Activated CD4-positive, alpha-beta memory T cell treated with anti-CD3 and anti-CD28 coated beads for 36 hours (primary cell): ENCODE measurements around the gene MAP1B. TPM values are rescaled to one million over a fixed set of nuclear protein-coding genes. Genes with fewer than 3 reads are reported as not detected.

Source experiments
- CTCF ChIA-PET: fragments of 350-600 bp; sonication (Branson Sonifier 250); formaldehyde crosslinking; loops from one replicate; lab custom pipeline; 2021; ENCODE audit warnings: antibody characterized with exemption, inconsistent platforms; lab: Charles Lee
- POLR2A ChIA-PET: fragments of 350-600 bp; sonication (Branson Sonifier 250); formaldehyde crosslinking; loops from one replicate; lab custom pipeline; 2021; ENCODE audit warnings: antibody characterized with exemption; lab: Charles Lee
- DNase-seq: peaks from one replicate; pipeline ENCODE4 v3.0.0-alpha.2; 2020
- H3K27ac Mint-ChIP-seq: one replicate; pipeline ENCODE4 v1.8.0; 2021; ENCODE audit warnings: mixed read lengths
- H3K27me3 Mint-ChIP-seq: one replicate; pipeline ENCODE4 v1.8.0; 2021; ENCODE audit warnings: mixed read lengths
- H3K36me3 Mint-ChIP-seq: one replicate; pipeline ENCODE4 v1.8.0; 2021; ENCODE audit warnings: mixed read lengths
- H3K4me1 Mint-ChIP-seq: one replicate; pipeline ENCODE4 v1.8.0; 2021; ENCODE audit warnings: low read depth, mixed read lengths
- H3K4me3 Mint-ChIP-seq: one replicate; pipeline ENCODE4 v1.8.0; 2021; ENCODE audit warnings: mild to moderate bottlenecking, mixed read lengths
- H3K9me3 Mint-ChIP-seq: one replicate; pipeline ENCODE4 v1.8.0; 2021; ENCODE audit warnings: mixed read lengths
- intact Hi-C: fragments of 100-400 bp; cut with micrococcal nuclease; formaldehyde crosslinking; loops from one replicate; pipeline ENCODE4 v1.15.1; 2023
- total RNA-seq, 2 experiments: library from RNA; stranded (reverse); gene quantifications; one replicate each; pipeline ENCODE4 v1.2.3, GENCODE V29; 2021

MAP1B gene
- total RNA-seq, 2 experiments from 2014 or later: 0.51 to 0.78 TPM

GRCh38 chr5:72141440-72142355 lies 34.4 kb downstream of the MAP1B start:
- peaks cover 16% of the 10 kb centered on the region for H3K4me1 Mint-ChIP-seq
- H3K36me3 Mint-ChIP-seq: no peaks in the 10 kb centered on the region
- H3K9me3 Mint-ChIP-seq: no peaks in the 10 kb centered on the region
- DNase-seq: no peak
- CTCF ChIA-PET: no interaction called here
- intact Hi-C loops: no loop called here
- H3K27ac Mint-ChIP-seq: no peak overlapping the region
- no peak overlapping the region for H3K4me3 Mint-ChIP-seq
- POLR2A ChIA-PET: no interaction called here
- peaks cover 35% of the 10 kb centered on the region for H3K27me3 Mint-ChIP-seq

GRCh38 chr5:72144762-72145161 lies 37.5 kb downstream of the MAP1B start:
- Mint-ChIP-seq H3K27me3 (peaks cover 34% of the 10 kb centered on the region), H3K4me1 (no peaks in the 10 kb centered on the region), H3K27ac (no peak overlapping the region), H3K4me3 (no peak overlapping the region), H3K9me3 (no peaks in the 10 kb centered on the region), H3K36me3 (no peaks in the 10 kb centered on the region)
- ChIA-PET POLR2A (no interaction called here), CTCF (interaction anchor here (0.9 kb wide), 1 partner anchor 157 kb away, joined by 3 read pairs; no protein-coding TSS in a partner anchor)
- no peak for DNase-seq
- intact Hi-C loops: no loop called here

GRCh38 chr5:72145348-72145747 lies 38.1 kb downstream of the MAP1B start:
- Mint-ChIP-seq H3K36me3 (no peaks in the 10 kb centered on the region), H3K4me1 (no peaks in the 10 kb centered on the region), H3K9me3 (no peaks in the 10 kb centered on the region), H3K4me3 (no peak overlapping the region), H3K27me3 (peaks cover 33% of the 10 kb centered on the region), H3K27ac (no peak overlapping the region)
- CTCF ChIA-PET: no interaction called here
- POLR2A ChIA-PET: no interaction called here
- intact Hi-C loops: no loop called here
- DNase-seq: no peak

- intact Hi-C loops: no loop called here
- ChIA-PET POLR2A (no interaction called here), CTCF (no interaction called here)
- Mint-ChIP-seq H3K4me1 (no peaks in the 10 kb centered on the region), H3K9me3 (no peaks in the 10 kb centered on the region), H3K36me3 (no peaks in the 10 kb centered on the region), H3K27me3 (peaks cover 26% of the 10 kb centered on the region), H3K27ac (no peak overlapping the region), H3K4me3 (no peak overlapping the region)
- no peak for DNase-seq
These were observed 38.8 kb downstream of the MAP1B start for GRCh38 chr5:72146056-72146455.

DNA sequence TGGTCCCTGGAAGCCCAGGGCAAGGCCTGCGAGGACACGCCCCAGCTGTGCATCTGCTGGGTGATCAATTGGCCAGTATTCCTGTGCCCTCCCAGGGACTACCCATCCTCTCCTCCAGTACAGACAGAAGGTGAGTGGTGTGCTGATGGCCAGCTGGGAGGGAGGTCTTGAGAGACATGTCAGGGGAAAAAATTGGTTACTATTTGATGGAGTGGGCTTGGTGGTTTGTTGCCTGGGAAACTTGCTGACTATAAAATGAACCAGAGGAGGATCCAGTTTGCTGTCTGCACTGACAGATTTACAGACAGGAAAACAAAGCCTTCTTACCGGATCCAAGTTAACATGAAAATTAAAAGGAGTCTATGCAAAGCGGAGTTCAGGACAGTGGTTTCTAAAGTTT lies 40.3 kb downstream of the MAP1B start:
- CTCF ChIA-PET: no interaction called here
- DNase-seq: no peak
- no peak overlapping the region for H3K27ac Mint-ChIP-seq
- H3K36me3 Mint-ChIP-seq: no peaks in the 10 kb centered on the region
- peaks cover 16% of the 10 kb centered on the region for H3K27me3 Mint-ChIP-seq
- peaks cover 4% of the 10 kb centered on the region for H3K4me1 Mint-ChIP-seq
- H3K9me3 Mint-ChIP-seq: no peaks in the 10 kb centered on the region
- H3K4me3 Mint-ChIP-seq: no peak overlapping the region
- POLR2A ChIA-PET: no interaction called here
- intact Hi-C loops: no loop called here

- no peak overlapping the region for H3K27ac Mint-ChIP-seq
- no peak for DNase-seq
- ChIA-PET POLR2A (no interaction called here), CTCF (no interaction called here)
- H3K36me3 Mint-ChIP-seq: no peaks in the 10 kb centered on the region
- peaks cover 4% of the 10 kb centered on the region for H3K4me1 Mint-ChIP-seq
- H3K9me3 Mint-ChIP-seq: no peaks in the 10 kb centered on the region
- intact Hi-C loops: no loop called here
- peaks cover 10% of the 10 kb centered on the region for H3K27me3 Mint-ChIP-seq
- no peak overlapping the region for H3K4me3 Mint-ChIP-seq
These were observed 42.5 kb downstream of the MAP1B start for GRCh38 chr5:72149742-72150141.

- H3K36me3 Mint-ChIP-seq: no peaks in the 10 kb centered on the region
- peaks cover 6% of the 10 kb centered on the region for H3K27me3 Mint-ChIP-seq
- DNase-seq: no peak
- peaks cover 4% of the 10 kb centered on the region for H3K4me1 Mint-ChIP-seq
- no peaks in the 10 kb centered on the region for H3K9me3 Mint-ChIP-seq
- H3K4me3 Mint-ChIP-seq: no peak overlapping the region
- ChIA-PET POLR2A (no interaction called here), CTCF (no interaction called here)
- no peak overlapping the region for H3K27ac Mint-ChIP-seq
- intact Hi-C loops: no loop called here
These were observed 43.9 kb downstream of the MAP1B start for GRCh38 chr5:72151169-72151568.

GRCh38 chr5:72151646-72152045 lies 44.4 kb downstream of the MAP1B start:
- POLR2A ChIA-PET: no interaction called here
- no peak for DNase-seq
- Mint-ChIP-seq H3K27ac (no peak overlapping the region), H3K4me1 (peaks cover 4% of the 10 kb centered on the region), H3K9me3 (no peaks in the 10 kb centered on the region), H3K36me3 (no peaks in the 10 kb centered on the region), H3K4me3 (no peak overlapping the region), H3K27me3 (peaks cover 8% of the 10 kb centered on the region)
- CTCF ChIA-PET: no interaction called here
- intact Hi-C loops: no loop called here

GRCh38 chr5:72152545-72152944 lies 45.3 kb downstream of the MAP1B start:
- Mint-ChIP-seq H3K4me3 (no peak overlapping the region), H3K36me3 (no peaks in the 10 kb centered on the region), H3K27me3 (peaks cover 11% of the 10 kb centered on the region), H3K4me1 (peaks cover 4% of the 10 kb centered on the region), H3K27ac (no peak overlapping the region), H3K9me3 (no peaks in the 10 kb centered on the region)
- no peak for DNase-seq
- POLR2A ChIA-PET: no interaction called here
- CTCF ChIA-PET: no interaction called here
- intact Hi-C loops: no loop called here

DNA sequence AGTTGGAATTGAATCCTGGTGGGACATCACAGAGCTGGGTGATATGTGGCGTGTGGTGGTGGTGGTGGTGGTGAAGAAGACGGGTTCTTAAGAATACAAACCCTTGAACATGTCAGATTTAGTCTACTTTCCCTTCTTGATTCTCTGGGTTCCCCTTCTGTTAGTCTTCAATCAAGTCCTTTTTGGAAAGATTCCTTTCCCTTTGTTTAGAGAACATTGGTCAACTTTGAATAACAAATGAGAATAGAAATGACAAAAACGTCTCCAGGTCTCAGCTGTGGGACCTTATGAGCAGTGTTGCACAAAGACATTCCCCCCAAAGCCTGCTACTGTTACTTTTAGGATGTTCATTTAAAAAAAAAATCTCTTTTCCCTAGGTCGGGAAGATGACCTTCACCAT lies 46.3 kb downstream of the MAP1B start:
- H3K9me3 Mint-ChIP-seq: no peaks in the 10 kb centered on the region
- peaks cover 4% of the 10 kb centered on the region for H3K4me1 Mint-ChIP-seq
- DNase-seq: no peak
- H3K4me3 Mint-ChIP-seq: no peak overlapping the region
- CTCF ChIA-PET: no interaction called here
- no peak overlapping the region for H3K27ac Mint-ChIP-seq
- intact Hi-C loops: no loop called here
- peaks cover 12% of the 10 kb centered on the region for H3K27me3 Mint-ChIP-seq
- no peaks in the 10 kb centered on the region for H3K36me3 Mint-ChIP-seq
- POLR2A ChIA-PET: no interaction called here

DNA sequence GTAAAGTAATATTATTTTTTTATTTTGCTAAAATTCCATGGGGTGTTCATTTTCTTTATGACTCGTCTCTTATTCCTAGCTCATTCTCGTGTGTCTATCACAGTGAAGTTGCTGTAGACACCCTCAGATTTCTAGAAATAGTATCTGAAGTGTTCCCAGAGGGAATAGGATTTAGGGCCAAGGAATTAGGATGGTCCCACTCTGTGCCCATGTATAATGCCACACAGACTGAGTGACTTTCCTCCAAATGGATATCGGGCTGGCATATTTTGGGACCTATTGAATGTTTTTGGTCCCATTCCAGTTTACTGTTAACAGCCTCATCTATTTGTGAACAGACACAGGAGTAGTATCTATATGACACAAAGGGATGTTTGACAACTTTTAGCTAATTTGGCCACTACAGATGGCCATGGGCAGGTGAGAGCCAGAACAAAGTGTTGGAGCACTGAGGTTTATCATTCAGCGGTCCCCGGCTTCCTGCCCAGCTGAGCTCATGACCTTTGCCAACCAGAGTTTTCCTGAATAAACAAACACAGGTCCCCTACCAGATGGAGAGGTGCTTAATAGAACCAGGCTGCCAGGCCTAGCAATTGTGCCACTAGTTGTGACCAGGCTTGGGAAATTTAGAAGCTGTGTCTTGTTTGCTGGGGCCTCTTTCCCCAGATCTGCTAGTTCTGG lies 46.9 kb downstream of the MAP1B start:
- Mint-ChIP-seq H3K4me3 (no peak overlapping the region), H3K27ac (no peak overlapping the region), H3K4me1 (peaks cover 4% of the 10 kb centered on the region), H3K27me3 (peaks cover 11% of the 10 kb centered on the region), H3K9me3 (no peaks in the 10 kb centered on the region), H3K36me3 (no peaks in the 10 kb centered on the region)
- intact Hi-C loops: no loop called here
- ChIA-PET CTCF (no interaction called here), POLR2A (no interaction called here)
- DNase-seq: no peak

DNA sequence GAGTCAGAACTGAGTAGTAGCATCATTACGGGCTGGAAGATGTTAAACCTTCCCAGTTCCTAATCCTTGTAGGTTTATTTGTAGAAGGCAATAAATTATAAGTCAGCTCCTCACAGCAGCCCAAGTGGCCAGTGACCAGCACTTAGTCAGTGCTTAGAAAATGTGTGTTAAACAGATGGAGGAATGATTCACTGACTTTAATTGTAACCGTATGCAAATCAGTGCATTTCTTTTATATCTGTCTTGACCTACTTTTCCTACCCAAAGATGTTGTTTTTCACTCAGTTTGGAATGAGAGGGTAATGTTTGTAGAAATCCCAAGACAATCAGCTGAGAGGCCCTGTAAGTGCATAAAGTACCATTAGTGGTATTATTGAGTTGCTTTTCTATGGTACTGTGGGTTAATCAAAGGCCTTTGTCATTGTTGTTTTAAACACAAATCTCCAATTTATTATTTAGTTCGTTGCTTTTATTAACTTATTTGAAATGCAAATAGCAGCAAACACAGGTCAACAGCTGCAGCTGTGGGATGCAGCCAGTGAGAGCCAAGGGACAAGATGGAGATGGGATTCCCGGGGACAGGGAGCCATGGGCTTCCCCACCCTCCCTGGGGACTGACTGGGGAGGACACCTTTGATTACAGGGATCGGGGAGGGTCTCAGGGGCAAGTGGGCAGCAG lies 49.8 kb downstream of the MAP1B start:
- H3K4me1 Mint-ChIP-seq: peaks cover 5% of the 10 kb centered on the region
- H3K36me3 Mint-ChIP-seq: no peaks in the 10 kb centered on the region
- ChIA-PET CTCF (interaction anchor here (0.6 kb wide), 1 partner anchor 680 kb away, joined by 3 read pairs; no protein-coding TSS in a partner anchor), POLR2A (no interaction called here)
- H3K9me3 Mint-ChIP-seq: no peaks in the 10 kb centered on the region
- intact Hi-C loops: no loop called here
- H3K27me3 Mint-ChIP-seq: peaks cover 16% of the 10 kb centered on the region
- DNase-seq: no peak
- H3K27ac Mint-ChIP-seq: no peak overlapping the region
- H3K4me3 Mint-ChIP-seq: no peak overlapping the region
